ENCODE results near the gene TSPAN32. TPM values are rescaled to one million over a fixed set of nuclear protein-coding genes. Genes with fewer than 3 reads are reported as not detected.
"Not testable (repeated sequence)": the region's sequence is repeated elsewhere in the genome, so short reads cannot be mapped to it uniquely, and the experiment has no call there.

The TSPAN32 gene
- total and polyA plus RNA-seq, 3 experiments from 2014 or later, result 6.6 to 68.5 (median 7.4) TPM

DNA sequence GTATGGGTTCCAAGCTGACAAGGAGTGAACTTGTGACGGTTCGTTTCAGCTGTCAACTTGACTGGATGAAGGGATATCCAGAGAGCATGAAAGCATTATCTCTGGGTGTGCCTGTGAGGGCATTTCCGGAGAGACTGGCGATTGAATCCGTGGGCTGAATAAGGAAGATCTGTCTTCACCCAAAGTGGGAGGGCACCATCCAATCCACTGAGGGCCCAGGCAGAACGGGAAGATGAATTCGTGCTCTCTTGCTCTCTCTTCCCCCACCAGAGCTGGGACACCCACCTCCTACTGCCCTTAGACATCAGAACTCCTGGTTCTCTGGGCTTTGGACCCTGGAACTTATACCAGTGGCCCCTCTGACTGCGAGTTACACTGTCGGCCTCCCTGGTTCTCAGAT is 59.8 kb downstream of the TSPAN32 start:
- Mint-ChIP-seq H3K27me3 (peaks cover 0 to 2% of the 10 kb centered on the region in 2 donors), H3K36me3 (no peaks in the 10 kb centered on the region), H3K27ac (peak overlapping the region in 1 of 8 donors; percentile 42), H3K4me1 (no peaks in the 10 kb centered on the region), H3K4me3 (no peak overlapping the region), H3K9me3 (no peaks in the 10 kb centered on the region)
- no peaks in the 10 kb centered on the region for H3K27me3 ChIP-seq (ENCODE audit: insufficient read depth, low read length, poor library complexity, severe bottlenecking)
- POLR2A ChIA-PET, result no interaction called here
- no peak overlapping the region for H3K27ac ChIP-seq (ENCODE audit: low read depth, low read length)
- H3K4me1 ChIP-seq (ENCODE audit: insufficient read depth, low read length), result no peaks in the 10 kb centered on the region
- CTCF ChIA-PET, result interaction anchor here (1.1 kb wide), 1 partner anchor 50 kb away, joined by 3 read pairs; no protein-coding TSS in a partner anchor
- no peak overlapping the region for H3K4me3 ChIP-seq (ENCODE audit: low read length)
- H3K9me3 ChIP-seq (ENCODE audit: low read length), result no peaks in the 10 kb centered on the region
- DNase-seq, result no peak
- H3K36me3 ChIP-seq (ENCODE audit: insufficient read depth, low read length), result no peaks in the 10 kb centered on the region

DNA sequence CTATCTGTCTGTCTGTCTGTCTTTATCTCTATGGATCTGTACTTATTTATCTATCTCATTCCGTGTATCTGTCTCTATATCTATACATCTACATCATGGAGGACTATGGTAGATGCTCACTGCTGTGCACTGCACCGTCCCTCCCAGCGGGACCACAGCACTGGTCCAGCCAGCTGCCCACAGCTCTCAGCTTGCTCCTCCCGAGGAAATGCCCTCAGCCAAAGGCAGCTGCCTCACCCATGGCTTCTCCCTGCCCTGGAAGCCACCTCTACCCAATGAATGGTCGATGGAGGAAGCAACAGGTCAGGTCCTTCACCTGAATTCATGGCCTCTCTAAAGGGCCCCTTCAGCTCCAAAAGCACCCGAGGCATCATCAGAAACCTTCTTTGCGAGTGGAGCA is 60.6 kb downstream of the TSPAN32 start:
- ChIA-PET CTCF (interaction anchor here (1.2 kb wide), 1 partner anchor 38 kb away, joined by 4 read pairs; the partner anchor contains the start of gene TSSC4), POLR2A (no interaction called here)
- Mint-ChIP-seq H3K27me3 (peaks cover 0 to 2% of the 10 kb centered on the region in 2 donors), H3K4me3 (no peak overlapping the region), H3K9me3 (no peaks in the 10 kb centered on the region), H3K36me3 (no peaks in the 10 kb centered on the region), H3K4me1 (no peaks in the 10 kb centered on the region), H3K27ac (no peak overlapping the region)
- Histone ChIP-seq H3K27ac (ENCODE audit: low read depth, low read length) (no peak overlapping the region), H3K36me3 (ENCODE audit: insufficient read depth, low read length) (no peaks in the 10 kb centered on the region), H3K9me3 (ENCODE audit: low read length) (no peaks in the 10 kb centered on the region), H3K4me3 (ENCODE audit: low read length) (no peak overlapping the region), H3K4me1 (ENCODE audit: insufficient read depth, low read length) (no peaks in the 10 kb centered on the region), H3K27me3 (ENCODE audit: insufficient read depth, low read length, poor library complexity, severe bottlenecking) (no peaks in the 10 kb centered on the region)
- no peak for DNase-seq

DNA sequence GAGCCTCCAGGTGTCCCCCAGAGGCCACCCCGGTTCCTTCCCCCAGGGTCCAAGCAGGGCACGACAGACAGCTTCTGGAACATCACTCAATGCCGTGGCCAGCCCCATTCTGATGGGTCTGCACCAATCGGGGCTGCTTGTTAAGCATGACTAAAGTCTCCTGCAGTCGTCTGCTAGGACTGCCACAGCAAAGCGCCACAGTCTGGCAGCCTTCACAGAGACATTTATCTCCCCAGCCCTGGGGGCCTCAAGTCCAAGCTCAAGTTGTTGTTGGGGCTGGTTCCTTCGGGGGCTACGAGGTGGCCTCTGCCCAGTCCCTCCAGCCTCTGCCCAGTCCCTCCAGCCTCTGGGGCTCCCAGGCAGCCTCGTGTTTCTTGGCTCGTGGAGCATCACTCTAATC is 61.3 kb downstream of the TSPAN32 start:
- ChIA-PET POLR2A (no interaction called here), CTCF (interaction anchor here (1.2 kb wide), 1 partner anchor 37 kb away, joined by 4 read pairs; the partner anchor contains the start of gene TSSC4)
- peaks cover 0 to 2% of the 10 kb centered on the region in 2 donors for H3K27me3 Mint-ChIP-seq

DNA sequence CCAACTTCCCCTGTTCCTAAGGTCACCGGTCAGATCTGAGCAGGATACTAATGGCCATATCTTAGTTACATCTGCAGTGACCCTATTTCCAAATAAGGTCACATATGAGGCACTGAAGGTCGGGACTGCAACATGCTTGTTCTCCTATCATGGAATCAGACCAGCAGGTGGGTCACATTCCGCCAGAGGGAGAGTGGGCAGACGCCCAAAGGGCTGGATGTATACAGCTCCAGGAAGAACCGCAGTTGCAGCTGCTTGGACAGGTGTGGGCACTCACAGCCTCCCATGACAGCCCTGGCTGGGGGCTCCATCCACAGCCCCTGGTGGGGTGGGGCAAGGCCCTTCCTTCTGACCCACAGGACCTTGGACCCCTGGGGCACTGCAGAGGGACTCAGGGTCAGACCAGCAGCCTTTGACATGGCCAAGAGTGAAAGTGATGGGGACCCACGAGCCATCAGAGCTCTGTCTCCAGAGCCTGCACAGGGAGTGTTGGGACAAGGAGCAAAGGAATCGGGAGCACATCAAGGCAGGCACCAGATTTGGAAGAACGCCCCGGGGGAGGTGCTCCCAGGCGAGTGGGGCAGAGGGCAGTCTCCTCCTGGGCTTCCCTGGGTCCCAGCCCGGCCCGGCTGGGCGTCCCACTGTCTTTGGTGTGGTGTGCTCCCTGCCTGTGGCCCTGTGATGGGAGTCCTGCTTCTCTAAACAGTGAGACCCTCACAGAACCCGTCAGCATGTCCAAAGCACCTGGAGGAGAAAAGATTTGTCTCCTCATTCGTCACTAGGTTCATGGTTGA is 62.0 kb downstream of the TSPAN32 start:
- Histone ChIP-seq H3K4me1 (ENCODE audit: insufficient read depth, low read length) (no peaks in the 10 kb centered on the region), H3K36me3 (ENCODE audit: insufficient read depth, low read length) (no peaks in the 10 kb centered on the region), H3K4me3 (ENCODE audit: low read length) (no peak overlapping the region), H3K9me3 (ENCODE audit: low read length) (no peaks in the 10 kb centered on the region), H3K27ac (ENCODE audit: low read depth, low read length) (no peak overlapping the region), H3K27me3 (ENCODE audit: insufficient read depth, low read length, poor library complexity, severe bottlenecking) (no peaks in the 10 kb centered on the region)
- Mint-ChIP-seq H3K36me3 (no peaks in the 10 kb centered on the region), H3K27ac (no peak overlapping the region), H3K9me3 (no peaks in the 10 kb centered on the region), H3K4me3 (no peak overlapping the region), H3K27me3 (peaks cover 0 to 2% of the 10 kb centered on the region in 2 donors), H3K4me1 (no peaks in the 10 kb centered on the region)
- POLR2A ChIA-PET, result no interaction called here
- no peak for DNase-seq
- CTCF ChIA-PET, result no interaction called here

More for the DNA sequence above, 61.3 kb downstream of the TSPAN32 start:
- H3K27ac ChIP-seq (ENCODE audit: low read depth, low read length), result no peak overlapping the region
- Mint-ChIP-seq H3K36me3 (no peaks in the 10 kb centered on the region), H3K27ac (no peak overlapping the region), H3K4me3 (no peak overlapping the region), H3K9me3 (no peaks in the 10 kb centered on the region), H3K4me1 (no peaks in the 10 kb centered on the region)
- no peak for DNase-seq
- no peaks in the 10 kb centered on the region for H3K4me1 ChIP-seq (ENCODE audit: insufficient read depth, low read length)
- no peaks in the 10 kb centered on the region for H3K9me3 ChIP-seq (ENCODE audit: low read length)
- H3K36me3 ChIP-seq (ENCODE audit: insufficient read depth, low read length), result no peaks in the 10 kb centered on the region
- no peaks in the 10 kb centered on the region for H3K27me3 ChIP-seq (ENCODE audit: insufficient read depth, low read length, poor library complexity, severe bottlenecking)
- H3K4me3 ChIP-seq (ENCODE audit: low read length), result no peak overlapping the region

DNA sequence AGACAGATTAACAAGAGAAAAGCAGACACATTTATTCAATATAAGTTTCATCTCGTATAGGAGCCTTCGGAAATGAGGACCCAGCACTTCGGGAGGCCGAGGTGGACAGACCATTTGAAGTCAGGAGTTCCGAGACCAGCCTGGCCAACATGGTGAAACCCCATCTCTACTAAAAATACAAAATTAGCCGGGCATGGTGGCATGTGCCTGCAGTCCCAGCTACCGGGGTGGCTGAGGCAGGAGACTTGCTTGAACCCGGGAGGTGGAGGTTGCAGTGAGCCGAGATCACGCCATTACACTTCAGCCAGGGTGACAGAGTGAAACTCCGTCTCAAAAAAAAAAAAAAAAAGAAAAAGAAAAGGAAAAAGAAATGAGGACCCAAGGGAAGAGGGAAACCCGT is 62.6 kb downstream of the TSPAN32 start:
- H3K4me1 Mint-ChIP-seq; H3K4me3 ChIP-seq (ENCODE audit: low read length); H3K9me3 ChIP-seq (ENCODE audit: low read length); H3K4me3 Mint-ChIP-seq; H3K36me3 Mint-ChIP-seq; CTCF ChIA-PET; H3K27me3 ChIP-seq (ENCODE audit: insufficient read depth, low read length, poor library complexity, severe bottlenecking); H3K27ac ChIP-seq (ENCODE audit: low read depth, low read length); POLR2A ChIA-PET; H3K9me3 Mint-ChIP-seq; DNase-seq; H3K36me3 ChIP-seq (ENCODE audit: insufficient read depth, low read length); H3K4me1 ChIP-seq (ENCODE audit: insufficient read depth, low read length); H3K27ac Mint-ChIP-seq; H3K27me3 Mint-ChIP-seq: not testable (repeated sequence)

DNA sequence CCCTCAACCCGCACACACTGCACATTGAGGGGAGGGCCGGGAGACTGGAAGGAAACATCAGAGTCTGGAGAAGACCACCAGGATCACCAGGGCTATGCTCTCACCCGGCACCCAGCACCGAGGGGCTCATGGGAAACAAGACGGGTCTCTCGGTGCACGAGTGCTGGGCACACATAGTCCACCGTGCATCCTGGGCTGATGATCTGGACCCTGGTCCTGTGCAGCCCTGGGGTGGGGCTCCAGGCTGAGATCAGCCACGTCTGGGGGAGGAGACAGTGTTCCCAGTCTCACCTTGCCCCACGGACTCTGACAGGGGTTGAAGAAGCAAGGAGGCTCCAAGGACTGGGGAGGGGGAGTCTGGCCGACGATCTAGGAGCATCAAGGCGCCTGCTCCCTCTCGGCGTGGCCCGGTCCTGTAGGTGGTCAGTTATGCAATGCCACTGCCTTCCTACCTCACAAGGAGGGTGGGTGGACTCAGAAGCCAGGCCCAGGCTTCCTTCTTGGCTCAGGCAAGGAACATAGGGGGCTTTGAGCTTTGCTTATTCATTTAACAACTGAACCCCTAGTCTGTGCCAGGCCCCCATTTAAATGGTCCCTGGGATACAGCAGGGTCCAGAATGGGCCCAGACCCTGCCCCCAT is 63.9 kb downstream of the TSPAN32 start:
- Histone ChIP-seq H3K27ac (ENCODE audit: low read depth, low read length) (no peak overlapping the region), H3K4me1 (ENCODE audit: insufficient read depth, low read length) (no peaks in the 10 kb centered on the region), H3K27me3 (ENCODE audit: insufficient read depth, low read length, poor library complexity, severe bottlenecking) (no peaks in the 10 kb centered on the region), H3K4me3 (ENCODE audit: low read length) (no peak overlapping the region), H3K9me3 (ENCODE audit: low read length) (no peaks in the 10 kb centered on the region), H3K36me3 (ENCODE audit: insufficient read depth, low read length) (no peaks in the 10 kb centered on the region)
- no peak for DNase-seq
- H3K36me3 Mint-ChIP-seq, result no peaks in the 10 kb centered on the region
- ChIA-PET CTCF (no interaction called here), POLR2A (interaction anchor here (0.6 kb wide), 1 partner anchor 85 kb away, joined by 4 read pairs; no protein-coding TSS in a partner anchor)
- H3K27ac Mint-ChIP-seq, result no peak overlapping the region
- H3K4me1 Mint-ChIP-seq, result no peaks in the 10 kb centered on the region
- no peaks in the 10 kb centered on the region for H3K9me3 Mint-ChIP-seq
- H3K4me3 Mint-ChIP-seq, result no peak overlapping the region
- peaks cover 0 to 3% of the 10 kb centered on the region in 2 donors for H3K27me3 Mint-ChIP-seq

DNA sequence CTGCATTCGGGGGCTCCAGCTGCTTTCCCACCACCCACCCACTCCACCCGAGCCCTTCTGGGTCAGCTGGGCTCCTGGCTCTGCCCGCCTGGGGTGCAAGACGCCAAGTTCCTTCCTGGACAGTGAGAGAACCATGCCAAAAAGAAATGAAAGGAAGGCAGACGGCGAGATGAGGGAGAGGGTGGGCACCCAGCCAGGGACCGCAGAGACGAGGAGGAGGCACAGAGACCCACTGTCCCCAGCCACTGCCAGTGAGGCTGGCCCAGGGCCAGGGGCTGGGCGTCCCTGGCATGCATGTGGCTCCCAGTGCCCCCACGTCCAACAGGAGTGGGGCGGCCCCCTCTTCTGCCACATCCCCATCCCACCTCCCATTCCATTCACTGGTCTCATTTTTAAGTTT is 64.5 kb downstream of the TSPAN32 start:
- DNase-seq, result no peak
- Mint-ChIP-seq H3K4me1 (no peaks in the 10 kb centered on the region), H3K27ac (no peak overlapping the region), H3K36me3 (no peaks in the 10 kb centered on the region), H3K27me3 (peaks cover 0 to 3% of the 10 kb centered on the region in 2 donors), H3K9me3 (no peaks in the 10 kb centered on the region), H3K4me3 (no peak overlapping the region)
- ChIA-PET CTCF (no interaction called here), POLR2A (interaction anchor here (0.6 kb wide), 1 partner anchor 86 kb away, joined by 4 read pairs; no protein-coding TSS in a partner anchor)
- Histone ChIP-seq H3K4me3 (ENCODE audit: low read length) (no peak overlapping the region), H3K9me3 (ENCODE audit: low read length) (no peaks in the 10 kb centered on the region), H3K4me1 (ENCODE audit: insufficient read depth, low read length) (no peaks in the 10 kb centered on the region), H3K27me3 (ENCODE audit: insufficient read depth, low read length, poor library complexity, severe bottlenecking) (no peaks in the 10 kb centered on the region), H3K36me3 (ENCODE audit: insufficient read depth, low read length) (no peaks in the 10 kb centered on the region), H3K27ac (ENCODE audit: low read depth, low read length) (no peak overlapping the region)

DNA sequence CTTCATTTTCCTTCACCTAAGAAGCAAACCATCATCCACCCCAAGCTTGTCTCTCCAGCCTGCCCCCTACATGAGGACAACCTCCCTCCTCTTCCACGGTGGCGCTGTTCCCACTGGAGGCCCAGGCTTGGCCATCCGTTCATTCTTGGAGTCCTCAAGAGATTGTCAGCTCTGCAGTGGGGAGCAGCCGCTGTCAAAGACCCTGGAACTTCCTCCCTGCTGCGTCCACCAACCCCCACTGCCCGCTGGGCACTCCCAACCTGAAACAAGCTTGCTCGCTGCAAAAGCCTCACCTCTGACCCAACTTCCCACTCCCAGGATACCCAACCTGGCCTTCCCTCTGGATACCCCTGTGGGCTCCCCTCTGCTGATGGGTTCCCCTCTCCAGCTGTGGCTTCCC is 64.9 kb downstream of the TSPAN32 start:
- Mint-ChIP-seq H3K4me3 (no peak overlapping the region), H3K9me3 (no peaks in the 10 kb centered on the region), H3K27ac (no peak overlapping the region), H3K4me1 (no peaks in the 10 kb centered on the region), H3K36me3 (no peaks in the 10 kb centered on the region), H3K27me3 (peaks cover 0 to 3% of the 10 kb centered on the region in 2 donors)
- DNase-seq, result no peak
- Histone ChIP-seq H3K27me3 (ENCODE audit: insufficient read depth, low read length, poor library complexity, severe bottlenecking) (no peaks in the 10 kb centered on the region), H3K4me3 (ENCODE audit: low read length) (no peak overlapping the region), H3K9me3 (ENCODE audit: low read length) (no peaks in the 10 kb centered on the region), H3K36me3 (ENCODE audit: insufficient read depth, low read length) (no peaks in the 10 kb centered on the region), H3K4me1 (ENCODE audit: insufficient read depth, low read length) (no peaks in the 10 kb centered on the region), H3K27ac (ENCODE audit: low read depth, low read length) (no peak overlapping the region)
- CTCF ChIA-PET, result no interaction called here
- POLR2A ChIA-PET, result no interaction called here
